ENCODE measurements around the gene CELF4.

The CELF4 gene

DNA sequence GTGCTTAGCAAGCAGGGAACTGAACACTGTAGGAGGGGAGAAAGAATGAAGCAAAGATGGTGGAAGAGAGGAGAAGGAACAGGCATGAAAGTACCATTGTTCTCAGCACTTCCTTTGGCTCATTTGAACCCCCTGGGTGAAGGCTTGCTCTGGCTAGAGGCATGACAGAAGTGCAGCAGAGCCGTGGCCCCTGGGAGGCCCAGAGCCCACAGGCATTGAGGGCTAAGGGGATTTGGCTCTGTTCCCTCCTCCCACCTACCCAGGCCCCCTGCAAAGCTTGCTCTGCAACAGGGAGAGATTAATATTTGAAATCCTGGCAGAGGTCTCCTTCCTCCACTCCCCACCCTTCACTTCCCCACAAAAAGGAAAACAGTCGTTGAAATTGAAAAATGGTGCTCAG lies 262.6 kb downstream of the CELF4 start:
- TF ChIP-seq, protein P1, sequence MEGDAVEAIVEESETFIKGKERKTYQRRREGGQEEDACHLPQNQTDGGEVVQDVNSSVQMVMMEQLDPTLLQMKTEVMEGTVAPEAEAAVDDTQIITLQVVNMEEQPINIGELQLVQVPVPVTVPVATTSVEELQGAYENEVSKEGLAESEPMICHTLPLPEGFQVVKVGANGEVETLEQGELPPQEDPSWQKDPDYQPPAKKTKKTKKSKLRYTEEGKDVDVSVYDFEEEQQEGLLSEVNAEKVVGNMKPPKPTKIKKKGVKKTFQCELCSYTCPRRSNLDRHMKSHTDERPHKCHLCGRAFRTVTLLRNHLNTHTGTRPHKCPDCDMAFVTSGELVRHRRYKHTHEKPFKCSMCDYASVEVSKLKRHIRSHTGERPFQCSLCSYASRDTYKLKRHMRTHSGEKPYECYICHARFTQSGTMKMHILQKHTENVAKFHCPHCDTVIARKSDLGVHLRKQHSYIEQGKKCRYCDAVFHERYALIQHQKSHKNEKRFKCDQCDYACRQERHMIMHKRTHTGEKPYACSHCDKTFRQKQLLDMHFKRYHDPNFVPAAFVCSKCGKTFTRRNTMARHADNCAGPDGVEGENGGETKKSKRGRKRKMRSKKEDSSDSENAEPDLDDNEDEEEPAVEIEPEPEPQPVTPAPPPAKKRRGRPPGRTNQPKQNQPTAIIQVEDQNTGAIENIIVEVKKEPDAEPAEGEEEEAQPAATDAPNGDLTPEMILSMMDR (IDR thresholded peaks at IDR 0.05; ENCODE audit: low read depth, low read length) = no peak
- in situ Hi-C loops (cut with HindIII; ENCODE audit: low sequenced_read_pairs) = no loop called here
- no peak overlapping the region for H3K4me3 ChIP-seq (ENCODE audit: low read depth, low read length)
- DNase-seq (ENCODE audit: low read depth, low spot score) = no peak

DNA sequence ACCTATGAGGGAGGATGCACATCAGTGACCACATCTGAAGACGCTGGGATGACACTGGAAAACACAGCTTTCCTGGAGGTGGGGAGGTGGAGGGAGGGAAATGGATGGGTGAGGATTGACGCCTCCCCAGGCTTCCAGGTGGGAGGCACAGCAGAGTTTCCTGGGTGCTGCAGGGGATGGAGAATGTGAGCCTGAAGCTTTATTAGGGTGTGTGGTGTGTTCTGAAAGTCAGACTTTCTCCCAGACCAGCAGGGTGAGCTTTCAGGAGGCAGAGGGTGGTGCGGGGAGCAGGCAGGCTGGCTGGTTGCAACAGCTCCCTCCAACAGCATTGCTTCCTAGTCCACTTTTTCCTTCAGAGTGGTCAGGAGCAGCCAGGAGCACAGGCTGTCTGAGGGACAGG lies 263.1 kb downstream of the CELF4 start:
- H3K4me3 ChIP-seq (ENCODE audit: low read depth, low read length) = no peak overlapping the region
- in situ Hi-C loops (cut with HindIII; ENCODE audit: low sequenced_read_pairs) = no loop called here
- TF ChIP-seq, protein P1 (IDR thresholded peaks at IDR 0.05; ENCODE audit: low read depth, low read length) = no peak
- no peak for DNase-seq (ENCODE audit: low read depth, low spot score)

DNA sequence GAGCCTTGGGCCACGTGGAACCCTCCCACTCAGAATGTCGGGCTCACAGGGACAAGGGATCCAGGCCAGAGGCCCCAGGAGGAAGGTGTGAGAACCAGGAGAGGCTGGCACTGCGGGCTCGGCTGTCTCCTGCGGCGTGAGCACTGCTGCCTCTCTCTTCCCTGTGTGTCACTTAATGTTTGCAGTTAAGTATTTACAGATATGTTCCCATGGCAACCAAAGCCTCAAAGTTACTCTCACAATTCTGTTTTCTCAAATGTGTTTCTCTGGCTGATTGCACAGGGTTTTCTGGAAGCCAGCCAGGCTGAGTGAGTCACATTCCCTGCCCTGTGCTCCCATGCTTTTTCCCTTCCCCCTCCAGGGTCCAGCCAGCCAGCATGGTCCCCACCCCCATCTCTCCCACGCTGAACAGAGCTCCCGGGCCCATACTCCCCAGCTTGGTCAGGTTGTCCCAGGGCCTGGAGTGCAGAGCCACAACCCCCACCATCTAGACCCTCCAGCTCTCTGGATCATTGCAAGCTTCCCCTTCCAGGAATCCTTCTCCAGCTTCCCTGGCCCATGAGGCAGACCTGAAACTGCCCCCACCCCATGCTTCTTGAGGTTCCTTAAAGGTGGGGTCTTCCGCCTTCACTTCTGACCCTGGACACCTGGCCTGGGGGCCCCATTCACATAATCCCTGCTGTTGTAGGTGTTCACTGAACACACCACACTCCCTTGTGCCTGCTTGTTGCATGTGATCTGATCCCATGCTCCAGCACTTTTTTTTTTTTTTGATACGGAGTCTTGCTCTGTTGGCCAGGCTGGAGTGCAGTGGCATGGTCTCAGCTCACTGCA lies 265.9 kb downstream of the CELF4 start:
- TF ChIP-seq, protein P1 (IDR thresholded peaks at IDR 0.05; ENCODE audit: low read depth, low read length) = no peak
- in situ Hi-C loops (cut with HindIII; ENCODE audit: low sequenced_read_pairs) = no loop called here
- H3K4me3 ChIP-seq (ENCODE audit: low read depth, low read length) = no peak overlapping the region
- peak; percentile 95 for DNase-seq (ENCODE audit: low read depth, low spot score)

DNA sequence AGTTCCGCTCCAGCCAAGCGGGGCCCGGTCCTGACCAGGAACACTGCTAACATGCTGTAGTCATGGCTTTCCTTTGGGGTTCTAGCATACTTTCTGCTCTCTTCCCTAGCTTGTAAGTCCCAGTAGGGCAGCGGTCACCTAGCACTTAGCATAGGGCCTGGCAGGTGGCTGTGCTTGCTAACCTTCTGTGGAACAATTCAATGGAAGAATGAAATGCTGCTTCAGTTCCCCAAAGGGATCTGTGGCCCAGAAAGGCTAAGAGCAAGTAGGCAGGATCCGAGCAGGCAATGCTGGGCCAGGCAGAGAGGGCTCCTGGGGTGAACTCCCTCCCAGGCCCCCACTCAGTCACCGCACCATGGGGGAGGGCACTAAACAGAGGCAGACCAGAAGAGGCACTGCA lies 266.8 kb downstream of the CELF4 start:
- H3K4me3 ChIP-seq (ENCODE audit: low read depth, low read length) = no peak overlapping the region
- in situ Hi-C loops (cut with HindIII; ENCODE audit: low sequenced_read_pairs) = no loop called here
- TF ChIP-seq, protein P1 (IDR thresholded peaks at IDR 0.05; ENCODE audit: low read depth, low read length) = no peak
- no peak for DNase-seq (ENCODE audit: low read depth, low spot score)

DNA sequence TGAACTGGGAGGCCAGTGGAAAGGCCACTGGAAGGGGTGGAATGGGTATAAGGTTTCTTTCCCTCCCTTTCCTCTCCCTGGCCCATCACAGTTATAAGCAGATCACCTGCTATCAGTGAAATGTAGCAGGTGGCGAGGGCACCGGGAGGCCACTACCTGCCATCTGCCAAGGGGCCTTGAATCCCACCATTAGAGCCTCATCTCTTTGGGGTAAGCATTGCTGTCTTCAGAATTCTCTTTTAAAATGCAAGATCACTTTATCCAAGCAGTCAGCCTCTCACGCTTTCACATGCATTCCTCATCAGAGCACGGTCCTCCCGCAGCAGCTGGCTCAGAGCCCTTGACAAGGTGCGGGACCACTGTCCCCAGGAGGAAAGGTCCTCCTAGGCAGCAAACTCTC lies 268.5 kb downstream of the CELF4 start:
- DNase-seq (ENCODE audit: low read depth, low spot score) = no peak
- no peak overlapping the region for H3K4me3 ChIP-seq (ENCODE audit: low read depth, low read length)
- in situ Hi-C loops (cut with HindIII; ENCODE audit: low sequenced_read_pairs) = no loop called here
- TF ChIP-seq, protein P1 (IDR thresholded peaks at IDR 0.05; ENCODE audit: low read depth, low read length) = no peak

- TF ChIP-seq, protein P1 (IDR thresholded peaks at IDR 0.05; ENCODE audit: low read depth, low read length) = peak; percentile 41
- no peak for DNase-seq (ENCODE audit: low read depth, low spot score)
- no peak overlapping the region for H3K4me3 ChIP-seq (ENCODE audit: low read depth, low read length)
- in situ Hi-C loops (cut with HindIII; ENCODE audit: low sequenced_read_pairs) = no loop called here
Observed at GRCh38 chr18:37294951-37295350, 270.6 kb downstream of the CELF4 start.
